ENCODE results near the gene HPDL. TPM values are rescaled to one million over a fixed set of nuclear protein-coding genes. Genes with fewer than 3 reads are reported as not detected.
A peak's percentile ranks its signal among the peaks of the same experiment; 100 is the strongest.

Gene HPDL
- total RNA-seq, 2 donors from 2014 or later = 0.38 to 0.83 TPM

- intact Hi-C loops (cut with DNase I) = no loop called here
- no peak for DNase-seq (ENCODE audit: low spot score)
Observed at GRCh38 chr1:45317166-45317565, 9.5 kb upstream of the HPDL start.

- DNase-seq (ENCODE audit: low spot score) = no peak
- intact Hi-C loops (cut with DNase I) = no loop called here
Observed at GRCh38 chr1:45319761-45320160, 6.9 kb upstream of the HPDL start.

DNA sequence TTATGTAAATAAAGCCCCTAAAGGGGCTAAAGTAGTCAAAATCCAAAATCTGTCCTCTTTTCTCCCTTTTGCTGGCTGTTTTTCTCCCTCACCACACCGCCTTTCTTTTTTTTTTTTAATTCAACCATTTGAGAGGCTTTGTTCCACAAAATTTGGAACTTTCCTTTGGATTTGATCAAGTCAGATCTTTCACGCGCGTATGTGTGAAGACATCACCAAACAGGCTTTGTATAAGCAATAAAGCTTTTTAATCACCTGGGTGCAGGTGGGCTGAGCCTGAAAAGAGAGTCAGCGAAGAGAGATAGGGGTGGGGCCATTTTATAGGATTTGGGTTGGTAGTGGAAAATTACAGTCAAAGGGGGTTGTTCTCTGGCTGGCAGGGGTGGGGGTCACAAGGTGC, 5.3 kb upstream of the HPDL start:
- no peak for DNase-seq (ENCODE audit: low spot score)
- intact Hi-C loops (cut with DNase I) = no loop called here

GRCh38 chr1:45322486-45323040, 4.1 kb upstream of the HPDL start:
- intact Hi-C loops (cut with DNase I) = no loop called here
- no peak for DNase-seq (ENCODE audit: low spot score)

GRCh38 chr1:45325851-45326506, 716 bp upstream of the HPDL start:
- no peak for DNase-seq (ENCODE audit: low spot score)
- intact Hi-C loops (cut with DNase I) = no loop called here

DNA sequence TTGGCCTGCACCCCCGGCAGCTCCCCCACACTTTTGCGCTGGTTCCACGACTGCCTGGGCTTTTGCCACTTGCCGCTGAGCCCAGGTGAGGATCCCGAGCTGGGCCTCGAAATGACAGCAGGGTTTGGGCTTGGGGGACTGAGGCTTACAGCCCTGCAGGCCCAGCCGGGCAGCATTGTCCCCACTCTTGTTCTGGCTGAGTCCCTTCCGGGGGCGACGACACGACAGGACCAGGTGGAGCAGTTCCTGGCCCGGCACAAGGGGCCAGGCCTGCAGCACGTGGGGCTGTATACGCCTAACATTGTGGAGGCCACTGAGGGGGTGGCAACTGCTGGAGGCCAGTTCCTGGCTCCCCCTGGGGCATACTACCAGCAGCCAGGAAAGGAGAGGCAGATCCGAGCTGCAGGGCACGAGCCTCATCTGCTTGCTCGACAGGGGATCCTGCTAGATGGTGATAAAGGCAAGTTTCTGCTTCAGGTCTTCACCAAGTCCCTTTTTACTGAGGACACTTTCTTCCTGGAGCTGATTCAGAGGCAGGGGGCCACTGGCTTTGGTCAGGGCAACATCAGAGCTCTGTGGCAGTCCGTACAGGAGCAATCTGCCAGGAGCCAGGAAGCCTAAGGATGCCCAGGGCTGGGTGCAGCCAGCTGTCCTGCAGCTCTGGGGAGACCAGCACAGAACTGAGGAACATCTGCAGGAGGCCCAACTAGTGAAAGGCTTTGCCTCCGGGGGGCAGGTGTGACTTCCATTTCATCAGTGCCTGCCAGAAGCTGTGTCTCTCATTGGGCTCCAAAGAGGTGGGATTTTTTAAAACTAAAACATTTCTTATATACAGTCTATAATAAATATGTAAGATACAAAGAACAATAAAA, 1.2 kb downstream of the HPDL start:
- intact Hi-C loops (cut with DNase I) = no loop called here
- DNase-seq (ENCODE audit: low spot score) = no peak

DNA sequence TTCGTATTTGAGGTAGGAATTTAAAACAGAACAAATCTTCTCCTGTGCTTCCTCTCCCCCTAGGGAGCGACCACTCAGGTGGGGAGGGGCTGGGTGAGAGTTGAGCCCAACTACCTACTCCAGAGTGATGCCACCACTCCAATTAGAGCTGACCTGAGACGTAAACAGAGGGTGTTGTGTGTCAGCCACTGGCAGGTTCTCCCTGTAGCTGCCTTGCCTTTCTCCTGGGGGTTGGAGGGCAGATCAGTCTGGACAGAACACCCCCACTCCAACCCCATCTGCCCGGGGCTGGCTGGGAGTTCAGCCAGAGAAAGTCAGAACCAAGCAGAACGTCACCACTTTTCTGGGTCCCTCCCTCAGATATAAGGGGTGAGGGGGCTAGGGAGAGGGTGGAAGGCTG, 2.0 kb downstream of the HPDL start:
- DNase-seq (ENCODE audit: low spot score) = no peak
- intact Hi-C loops (cut with DNase I) = no loop called here

- no peak for DNase-seq (ENCODE audit: low spot score)
- intact Hi-C loops (cut with DNase I) = no loop called here
Observed at GRCh38 chr1:45329445-45329844, 2.8 kb downstream of the HPDL start.

DNA sequence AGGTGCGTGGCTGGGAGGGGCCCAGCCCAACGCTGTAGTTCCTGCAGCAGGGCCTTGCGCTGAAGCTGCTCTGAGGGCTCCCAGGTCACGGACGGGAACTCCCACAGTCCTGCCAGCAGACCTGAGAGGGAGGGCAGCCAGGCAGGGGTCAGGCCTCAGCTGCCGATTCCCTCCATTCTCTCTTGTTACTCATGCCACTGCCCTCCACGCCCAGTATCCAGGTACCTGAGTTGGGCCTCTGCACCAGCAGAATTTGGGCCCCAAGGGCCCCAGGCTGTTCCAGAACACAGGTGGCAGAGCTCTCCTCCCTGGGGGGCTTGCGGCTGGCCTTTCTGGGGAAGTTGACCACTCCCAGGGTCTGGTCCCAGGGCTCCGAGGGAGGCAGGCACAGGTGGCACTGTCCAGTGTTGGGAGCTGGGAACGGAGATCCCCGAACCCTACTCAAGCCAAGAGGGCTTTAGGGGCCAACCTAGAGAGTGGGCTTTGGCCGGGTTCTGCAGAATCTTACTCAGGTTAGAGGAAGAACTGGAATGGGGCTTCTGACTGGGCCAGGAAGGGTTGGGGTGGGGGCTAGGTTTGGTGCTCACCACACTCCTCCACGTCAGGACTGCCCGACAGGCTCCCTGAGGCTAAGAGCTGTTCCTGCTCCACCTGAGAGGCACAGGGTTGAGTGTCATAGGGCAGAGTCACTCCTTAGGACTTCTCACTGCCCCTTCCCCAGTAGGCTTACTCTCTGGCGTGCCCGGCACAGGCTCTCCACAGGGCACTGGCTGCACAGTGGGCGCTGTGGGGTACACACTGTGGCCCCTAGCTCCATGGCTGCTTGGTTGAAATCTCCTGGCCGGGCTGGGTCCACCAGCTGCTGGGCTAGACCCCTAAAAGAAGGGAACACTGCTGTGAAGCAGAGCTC, 5.0 kb downstream of the HPDL start:
- peak; percentile 53 for DNase-seq (ENCODE audit: low spot score)
- intact Hi-C loops (cut with DNase I) = no loop called here

GRCh38 chr1:45332346-45332720, 5.6 kb downstream of the HPDL start:
- intact Hi-C loops (cut with DNase I) = no loop called here
- DNase-seq (ENCODE audit: low spot score) = no peak

GRCh38 chr1:45334308-45335245, 7.9 kb downstream of the HPDL start:
- DNase-seq (ENCODE audit: low spot score) = peak; percentile 87
- intact Hi-C loops (cut with DNase I) = no loop called here

DNA sequence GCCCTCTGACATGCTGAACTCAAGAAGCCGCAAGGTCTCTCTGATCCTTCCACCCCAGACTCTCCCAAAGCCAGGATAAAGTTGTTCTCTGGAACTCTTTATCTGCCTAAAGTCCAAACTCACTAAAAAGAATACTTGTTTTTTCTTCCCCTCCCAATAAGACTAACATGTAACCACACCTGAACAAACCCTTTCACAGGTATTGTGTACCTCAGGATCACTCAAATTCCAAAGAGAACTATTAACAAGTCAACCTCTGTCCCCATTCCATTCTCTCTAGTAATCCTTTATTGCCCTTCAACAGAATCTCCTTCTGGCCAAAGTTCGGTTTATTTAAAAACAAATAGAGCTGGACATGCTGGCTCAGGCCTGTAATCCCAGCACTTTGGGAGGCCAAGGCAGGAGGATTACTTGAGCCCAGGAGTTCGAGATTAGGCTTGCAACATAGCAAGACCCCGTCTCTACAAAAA, 9.2 kb downstream of the HPDL start:
- intact Hi-C loops (cut with DNase I) = no loop called here
- no peak for DNase-seq (ENCODE audit: low spot score)

DNA sequence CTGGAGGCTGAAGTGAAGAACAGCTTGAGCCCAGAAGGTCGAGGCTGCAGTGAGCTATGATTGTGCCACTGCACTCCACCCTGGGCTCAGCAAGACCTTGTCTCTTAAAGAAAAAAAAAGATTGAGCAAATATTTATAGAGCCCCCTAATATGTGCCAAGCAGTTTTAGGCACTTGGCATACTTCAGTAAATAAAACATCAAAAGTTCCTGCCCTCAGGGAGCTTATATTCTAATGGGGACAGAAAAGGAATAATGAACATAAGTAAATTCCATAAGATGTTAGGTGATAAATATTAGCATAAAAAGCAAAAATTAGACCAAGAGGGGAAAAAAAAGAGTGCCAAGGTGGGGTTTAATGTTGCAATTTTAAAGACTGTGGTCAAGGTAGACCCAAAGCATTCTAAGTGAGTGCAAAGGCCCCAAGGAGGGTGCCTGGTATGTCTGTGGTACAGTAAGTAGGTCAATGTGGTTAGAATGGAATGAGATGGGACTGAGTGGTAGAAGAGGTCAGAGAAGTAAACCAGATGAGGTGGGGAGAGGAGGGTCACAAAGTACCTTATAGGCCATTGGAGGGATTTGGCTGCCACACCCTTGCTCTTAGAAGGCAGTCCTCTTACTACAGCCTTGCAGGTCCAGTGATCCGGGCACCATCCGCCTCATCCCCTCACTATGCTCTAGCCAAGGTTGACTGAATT, 11.1 kb downstream of the HPDL start:
- intact Hi-C loops (cut with DNase I) = no loop called here
- no peak for DNase-seq (ENCODE audit: low spot score)

DNA sequence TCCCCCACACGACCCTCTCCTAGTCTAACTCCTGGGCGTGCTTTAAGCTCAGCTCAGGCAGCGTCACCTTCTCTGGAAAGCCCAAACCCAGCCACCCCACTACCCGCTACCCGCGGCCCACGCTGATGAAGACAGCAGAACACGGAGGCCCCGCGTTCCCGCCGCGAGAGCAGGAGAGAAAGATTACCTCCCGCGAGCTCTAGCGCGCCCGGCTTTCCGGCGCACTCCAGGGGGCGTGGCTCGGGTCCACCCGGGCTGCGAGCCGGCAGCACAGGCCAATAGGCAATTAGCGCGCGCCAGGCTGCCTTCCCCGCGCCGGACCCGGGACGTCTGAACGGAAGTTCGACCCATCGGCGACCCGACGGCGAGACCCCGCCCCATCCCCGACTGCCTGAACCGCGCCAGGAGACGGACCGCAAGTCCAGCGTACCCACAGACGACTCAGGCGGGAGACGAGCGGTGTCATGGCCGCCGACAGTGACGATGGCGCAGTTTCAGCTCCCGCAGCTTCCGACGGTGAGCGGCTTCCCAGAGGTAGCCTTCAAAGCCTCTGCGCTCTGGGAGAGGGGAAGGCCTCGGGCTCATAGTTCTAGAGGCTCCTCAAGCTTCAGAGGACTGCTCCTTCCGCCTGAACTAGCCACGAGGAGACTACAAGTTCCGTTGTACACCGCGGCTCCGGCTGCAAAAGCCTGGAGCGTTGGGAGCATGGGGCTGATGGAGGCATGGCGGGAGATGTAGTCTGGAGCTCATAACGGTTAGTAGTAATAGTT, 13.3 kb downstream of the HPDL start, which contains the start of the genes MUTYH and TOE1:
MUTYH (minus strand) TSS at position 652 of the 770 bp plus-strand sequence. CDS start 5,935 bp downstream, outside the sequence.
TOE1 (plus strand) TSS at position 382 of the 770 bp plus-strand sequence; CDS start at position 465, 83 bp downstream.
- intact Hi-C loops (cut with DNase I) = loop anchor here in 1 of 2 donors (5.0 kb wide), 1 partner anchor 1078 kb away; no protein-coding TSS in a partner anchor
- DNase-seq (ENCODE audit: low spot score) = peak; percentile 98

DNA sequence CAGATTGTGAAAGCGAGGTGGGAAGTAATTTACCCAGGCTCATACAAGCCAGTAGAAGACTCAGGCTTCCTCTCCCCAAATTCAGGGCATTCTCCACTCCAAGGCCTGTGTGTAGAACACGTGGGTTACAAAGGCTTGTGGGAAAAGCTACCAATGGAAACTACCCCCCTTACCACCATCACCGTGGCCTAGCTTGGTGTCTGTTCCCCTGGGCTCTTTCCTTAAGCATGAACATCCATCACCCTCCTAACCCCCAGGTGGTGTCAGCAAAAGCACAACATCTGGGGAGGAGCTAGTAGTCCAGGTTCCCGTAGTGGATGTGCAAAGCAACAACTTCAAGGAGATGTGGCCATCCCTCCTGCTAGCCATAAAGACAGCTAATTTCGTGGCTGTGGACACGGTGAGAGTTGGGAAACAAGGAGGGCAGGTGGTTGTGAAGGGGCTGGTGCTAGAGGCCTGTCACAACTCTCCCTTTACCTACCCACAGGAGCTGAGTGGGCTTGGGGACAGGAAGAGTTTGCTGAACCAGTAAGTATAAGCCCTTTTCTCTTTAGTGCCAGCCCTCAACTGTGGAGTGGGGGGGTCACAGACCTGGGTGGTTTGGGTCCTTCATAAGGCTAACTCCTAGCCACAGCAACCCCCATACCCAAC, 14.2 kb downstream of the HPDL start:
- intact Hi-C loops (cut with DNase I) = loop anchor here in 1 of 2 donors (5.0 kb wide), 1 partner anchor 1079 kb away; no protein-coding TSS in a partner anchor
- no peak for DNase-seq (ENCODE audit: low spot score)

DNA sequence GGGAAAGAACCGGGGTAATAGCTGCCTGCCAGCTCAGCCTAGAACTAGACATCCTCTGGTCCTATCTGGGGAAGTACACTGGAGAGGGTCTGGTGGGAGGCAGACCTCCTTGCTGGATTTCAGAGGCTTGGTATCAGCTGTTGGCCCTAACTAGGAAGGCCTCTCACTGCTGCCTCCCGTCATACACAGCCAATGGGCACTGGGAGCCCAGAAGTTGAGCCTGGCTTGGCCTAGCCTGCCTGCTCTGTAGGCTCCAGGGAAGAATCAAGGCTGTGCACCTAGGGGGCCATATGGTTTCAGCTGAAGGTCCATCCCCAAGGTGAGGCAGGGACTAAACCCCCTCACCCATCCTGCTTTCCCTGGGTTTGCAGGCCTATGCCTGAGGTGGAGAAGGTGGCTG, 17.8 kb downstream of the HPDL start:
- intact Hi-C loops (cut with DNase I) = loop anchor here in 1 of 2 donors (5.0 kb wide), 1 partner anchor 1082 kb away; no protein-coding TSS in a partner anchor

More for the DNA sequence above, 17.8 kb downstream of the HPDL start:
- DNase-seq (ENCODE audit: low spot score) = no peak
